HG02642 (cell line): ENCODE results near the gene KANK4.

ENCODE experiments used
- ATAC-seq: cut with Tn5 transposase; IDR thresholded peaks from one replicate; pipeline ENCODE4 v1.9.1; 2021; ENCODE audit warnings: mild to moderate bottlenecking; ENCODE audit not compliant: unreplicated experiment, poor library complexity

Gene KANK4

DNA sequence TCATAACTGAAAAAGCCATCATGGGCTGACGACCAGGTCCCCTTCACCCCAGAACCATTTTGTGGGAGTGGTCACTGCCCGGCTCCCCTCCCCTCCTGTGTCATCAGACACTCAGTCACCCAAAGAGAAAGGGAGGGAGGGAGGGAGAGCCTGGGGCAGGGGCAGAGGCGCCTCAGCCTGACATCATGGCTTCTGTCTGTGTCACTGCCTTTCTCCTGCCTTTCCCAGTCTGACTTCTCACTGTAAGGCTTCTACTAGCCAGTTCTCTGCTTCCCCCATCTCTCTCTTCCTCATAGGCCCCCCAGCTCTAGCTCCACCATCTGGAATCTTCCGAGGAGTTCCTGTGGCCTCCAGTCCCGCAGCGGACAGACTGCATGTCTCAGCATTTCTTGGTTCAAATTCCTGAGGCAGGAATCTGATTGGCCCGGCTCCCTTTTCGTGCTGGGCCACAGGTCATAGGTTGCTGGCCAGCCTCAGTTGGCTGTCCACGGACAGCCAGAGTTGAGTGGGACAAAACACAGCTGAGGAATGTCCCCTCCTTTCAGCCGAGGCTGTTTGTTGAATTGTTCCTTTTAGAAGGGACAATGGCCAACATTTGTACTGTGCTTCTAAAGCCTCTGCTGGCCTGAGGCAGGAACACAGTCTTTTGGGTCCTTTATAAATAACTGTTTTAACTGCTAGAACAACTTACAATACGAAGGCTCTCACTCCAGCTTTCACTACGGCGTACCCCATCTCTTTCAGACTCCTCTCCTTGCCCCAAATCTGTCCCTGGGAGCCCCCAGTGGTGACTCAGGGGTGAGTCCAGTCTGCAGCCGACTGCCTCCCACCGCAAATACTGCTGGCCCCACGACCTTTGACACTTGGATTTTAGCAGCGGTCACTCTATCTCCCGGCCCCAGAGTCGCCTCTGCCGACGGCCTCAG lies 18.7 kb upstream of the KANK4 start:
- no peak for ATAC-seq

- ATAC-seq, result no peak
Measured at GRCh38 chr1:62336995-62337705, 17.9 kb upstream of the KANK4 start.

DNA sequence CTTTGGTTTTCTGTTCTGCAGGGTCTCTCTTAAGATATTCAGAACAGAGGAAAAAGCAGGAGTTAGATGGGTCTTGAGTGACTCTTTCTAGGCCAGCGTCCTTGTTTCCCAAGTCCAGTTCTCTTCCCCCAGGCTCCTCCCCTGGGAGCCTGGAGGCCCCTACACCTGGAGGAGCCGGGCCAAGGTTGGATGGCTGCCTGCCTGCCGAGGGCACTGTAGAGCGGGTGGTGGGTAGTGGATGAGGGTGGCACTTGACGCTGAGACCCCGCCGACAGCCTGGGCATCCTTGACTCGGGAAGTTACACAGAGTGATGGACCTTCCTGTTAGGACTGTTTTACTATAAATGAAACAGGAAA lies 17.4 kb upstream of the KANK4 start:
- ATAC-seq, result no peak

- no peak for ATAC-seq
Measured at GRCh38 chr1:62335656-62336055, 16.4 kb upstream of the KANK4 start.

GRCh38 chr1:62334434-62334985 lies 15.3 kb upstream of the KANK4 start:
- ATAC-seq, result no peak

DNA sequence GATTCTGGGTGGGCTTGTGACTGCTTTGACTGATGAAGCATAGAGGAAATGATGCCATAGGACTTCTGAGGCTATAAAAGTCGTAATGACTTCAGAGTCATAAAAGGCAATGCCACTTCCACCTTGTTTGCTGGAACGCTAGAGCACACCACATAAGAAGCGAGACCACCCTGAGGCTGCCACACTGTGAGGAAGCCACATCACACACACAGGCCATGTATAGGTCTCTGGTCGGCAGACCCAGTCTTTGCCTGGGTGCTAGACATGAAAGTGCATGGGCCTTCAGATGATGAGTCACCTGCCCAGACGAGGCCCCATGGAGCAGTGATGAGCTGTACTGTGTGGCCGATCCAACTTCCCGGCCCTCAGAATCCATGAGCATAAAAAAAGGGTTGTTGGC lies 14.2 kb upstream of the KANK4 start:
- ATAC-seq, result no peak

GRCh38 chr1:62327360-62328055 lies 8.3 kb upstream of the KANK4 start:
- no peak for ATAC-seq

DNA sequence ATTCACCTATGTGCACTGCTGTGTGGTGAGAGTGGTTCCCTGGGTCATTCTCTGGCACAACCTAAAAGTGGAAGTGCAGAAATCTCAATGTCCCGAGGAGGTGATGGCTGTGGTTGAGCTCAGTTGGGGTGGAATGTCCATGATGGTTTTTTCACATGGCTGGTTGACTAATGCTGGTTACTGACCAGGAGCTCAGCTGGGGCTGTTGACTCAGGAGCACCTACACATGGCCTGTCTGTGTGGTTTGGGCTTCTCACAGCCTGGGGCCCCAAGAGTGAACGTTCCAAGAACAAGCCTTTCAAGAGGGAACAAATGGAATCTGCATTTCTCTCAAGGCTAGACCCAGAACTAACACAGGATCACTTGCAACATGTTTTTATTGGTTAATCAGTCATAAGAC lies 6.4 kb upstream of the KANK4 start:
- no peak for ATAC-seq

DNA sequence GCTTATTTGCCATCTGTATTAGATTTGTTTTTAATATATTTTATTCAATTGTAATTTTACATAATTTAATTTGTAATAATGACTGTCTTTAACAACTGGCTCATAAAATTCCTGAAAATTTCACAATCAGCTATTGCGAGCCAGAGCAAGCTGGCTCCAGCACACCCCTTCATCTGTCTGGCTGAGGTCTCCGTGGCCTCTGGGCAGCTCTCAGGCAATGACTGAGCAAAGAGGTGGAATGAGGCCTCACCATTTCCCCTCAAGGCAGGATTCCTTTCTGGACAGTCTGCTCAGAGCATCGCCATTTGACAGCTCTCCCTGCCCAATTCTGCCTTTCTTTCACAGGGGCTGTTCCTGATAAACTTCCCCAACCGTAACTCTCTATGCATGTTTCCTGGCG lies 5.8 kb upstream of the KANK4 start:
- no peak for ATAC-seq

- no peak for ATAC-seq
Measured at GRCh38 chr1:62321446-62321845, 2.2 kb upstream of the KANK4 start.

DNA sequence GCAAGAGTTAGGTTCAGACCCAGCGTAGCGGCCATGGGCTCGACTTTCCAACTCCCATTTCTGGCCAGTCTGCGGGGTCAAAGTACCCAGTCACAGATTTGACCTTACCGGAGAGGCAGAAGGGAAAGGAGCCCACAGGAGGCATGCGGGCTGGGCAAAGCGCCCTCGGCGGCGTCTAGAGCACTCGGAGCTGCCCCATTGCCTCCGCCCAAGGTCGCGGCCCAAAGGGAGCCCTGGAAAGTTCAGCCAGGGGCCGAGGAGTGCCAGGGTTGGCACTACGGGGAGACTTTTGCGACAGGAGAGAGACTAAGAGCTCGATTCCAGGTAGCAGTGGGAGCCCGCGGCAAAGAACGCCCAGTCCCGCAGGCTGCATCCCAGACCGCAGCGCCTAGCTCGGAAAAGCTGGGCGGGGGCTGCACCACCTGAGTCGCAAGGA lies 896 bp downstream of the KANK4 start:
- no peak for ATAC-seq

- ATAC-seq, result no peak
Measured at GRCh38 chr1:62317021-62317768, 2.0 kb downstream of the KANK4 start.

- ATAC-seq, result no peak
Measured at GRCh38 chr1:62316135-62316534, 3.1 kb downstream of the KANK4 start.

DNA sequence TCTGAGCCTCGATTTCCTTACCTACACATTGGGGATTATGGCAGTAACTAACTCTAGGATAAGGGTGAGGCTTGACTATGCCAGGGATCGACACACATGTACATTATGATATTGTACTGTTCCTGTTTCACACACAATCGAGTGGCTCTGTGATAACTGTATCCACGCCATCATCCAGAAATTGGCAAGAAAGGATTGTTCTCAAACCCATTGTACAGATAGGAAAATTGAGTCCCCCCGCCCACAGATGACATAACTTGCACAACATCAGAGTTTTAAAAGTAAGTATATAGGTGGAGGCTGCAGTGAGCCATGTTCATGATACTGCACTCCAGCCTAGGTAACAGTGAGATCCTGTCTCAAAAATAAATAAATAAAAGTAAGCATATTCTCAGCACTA lies 3.8 kb downstream of the KANK4 start:
- ATAC-seq, result no peak

DNA sequence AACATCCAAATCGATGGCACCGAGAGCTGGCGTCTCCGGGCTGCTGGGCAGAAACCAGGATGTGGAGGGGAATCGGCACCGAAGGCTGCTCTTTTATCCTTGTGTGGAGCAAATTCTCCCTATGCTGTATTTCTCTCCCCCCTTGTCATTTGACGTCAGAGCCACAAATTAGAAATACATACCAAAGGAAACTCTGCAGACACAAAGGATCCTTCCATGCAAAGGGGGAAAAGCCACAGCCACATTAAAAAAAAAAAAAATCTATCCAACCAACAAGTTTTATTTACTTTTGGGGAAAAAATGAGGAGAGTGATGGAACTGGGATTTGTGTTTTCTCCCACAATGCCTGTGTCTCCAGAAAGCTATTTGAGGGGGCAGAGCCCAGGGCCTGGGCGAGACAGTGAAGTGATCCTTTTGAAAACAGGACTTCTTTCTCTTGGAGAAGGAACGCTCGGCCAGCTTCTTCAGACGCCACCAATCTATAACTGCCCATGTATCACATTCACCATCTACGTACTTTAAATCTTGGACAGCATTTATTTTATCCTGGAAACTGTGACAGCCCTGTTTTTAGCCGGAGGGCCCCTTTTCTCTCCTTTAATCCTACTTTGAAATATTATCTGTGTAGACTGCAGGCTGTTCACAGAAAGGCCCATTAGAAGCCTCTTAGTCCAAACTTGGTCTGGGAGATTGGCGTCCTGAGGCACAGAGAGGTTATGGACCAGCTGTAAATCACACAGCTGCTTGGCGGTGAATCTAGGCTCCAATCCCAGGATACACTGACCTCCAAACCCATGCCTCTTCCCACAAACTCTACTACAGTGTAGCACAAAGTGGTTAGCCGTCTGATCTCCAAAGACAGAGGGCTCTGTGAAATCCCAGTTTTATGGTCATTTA lies 4.5 kb downstream of the KANK4 start:
- ATAC-seq, result no peak

- ATAC-seq, result no peak
Measured at GRCh38 chr1:62312698-62313097, 6.5 kb downstream of the KANK4 start.

DNA sequence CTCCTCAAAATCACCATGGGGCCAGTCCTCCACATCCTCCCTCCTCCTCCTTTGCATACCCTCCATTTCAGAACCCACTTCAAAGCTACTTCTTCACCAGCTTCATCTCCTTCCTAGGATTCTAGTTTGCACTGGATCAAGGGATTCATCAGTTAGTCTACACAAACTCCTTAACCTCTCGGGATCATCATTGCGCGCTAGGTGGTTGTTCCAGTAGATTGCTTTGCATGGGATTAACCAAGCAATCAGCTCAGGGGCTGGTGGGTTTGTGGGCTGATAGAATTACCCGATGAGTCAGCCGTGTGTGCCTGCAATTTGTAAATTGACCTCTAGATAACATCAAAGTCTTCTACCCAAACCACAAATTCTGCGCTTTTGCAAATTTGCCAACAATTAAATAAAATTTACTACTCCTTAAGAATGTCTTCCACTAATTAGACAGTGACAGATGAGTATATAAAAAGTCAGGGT lies 7.7 kb downstream of the KANK4 start:
- ATAC-seq, result no peak

- no peak for ATAC-seq
Measured at GRCh38 chr1:62309906-62310305, 9.3 kb downstream of the KANK4 start.

- ATAC-seq, result no peak
Measured at GRCh38 chr1:62308606-62309005, 10.6 kb downstream of the KANK4 start.
